GM19463 (cell line): ENCODE measurements around the gene CFAP92.

Experiments used
- ATAC-seq: cut with Tn5 transposase; IDR thresholded peaks from one replicate; pipeline ENCODE4 v1.9.1; 2021; ENCODE audit warnings: mild to moderate bottlenecking, moderate library complexity; ENCODE audit not compliant: unreplicated experiment

Gene CFAP92

GRCh38 chr3:128991355-128991895 is 2.5 kb downstream of the CFAP92 start:
- no peak for ATAC-seq

DNA sequence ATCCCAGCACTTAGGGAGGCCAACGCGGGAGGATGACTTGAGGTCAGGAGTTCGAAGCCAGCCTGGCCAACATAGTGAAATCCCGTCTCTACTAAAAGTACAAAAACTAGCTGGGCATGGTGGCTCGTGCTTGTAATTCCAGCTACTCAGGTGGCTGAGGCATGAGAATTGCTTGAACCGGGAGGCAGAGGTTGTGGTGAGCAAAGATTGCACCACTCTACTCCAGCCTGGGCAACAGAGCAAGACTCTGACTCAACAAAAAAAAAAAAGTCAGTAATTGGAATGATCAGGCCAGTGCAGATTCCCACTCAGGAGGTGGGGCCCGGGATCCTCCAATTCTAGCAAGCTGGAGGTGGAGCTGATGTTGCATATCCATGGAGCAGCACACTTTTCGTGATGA is 5.6 kb downstream of the CFAP92 start:
- ATAC-seq, result no peak

DNA sequence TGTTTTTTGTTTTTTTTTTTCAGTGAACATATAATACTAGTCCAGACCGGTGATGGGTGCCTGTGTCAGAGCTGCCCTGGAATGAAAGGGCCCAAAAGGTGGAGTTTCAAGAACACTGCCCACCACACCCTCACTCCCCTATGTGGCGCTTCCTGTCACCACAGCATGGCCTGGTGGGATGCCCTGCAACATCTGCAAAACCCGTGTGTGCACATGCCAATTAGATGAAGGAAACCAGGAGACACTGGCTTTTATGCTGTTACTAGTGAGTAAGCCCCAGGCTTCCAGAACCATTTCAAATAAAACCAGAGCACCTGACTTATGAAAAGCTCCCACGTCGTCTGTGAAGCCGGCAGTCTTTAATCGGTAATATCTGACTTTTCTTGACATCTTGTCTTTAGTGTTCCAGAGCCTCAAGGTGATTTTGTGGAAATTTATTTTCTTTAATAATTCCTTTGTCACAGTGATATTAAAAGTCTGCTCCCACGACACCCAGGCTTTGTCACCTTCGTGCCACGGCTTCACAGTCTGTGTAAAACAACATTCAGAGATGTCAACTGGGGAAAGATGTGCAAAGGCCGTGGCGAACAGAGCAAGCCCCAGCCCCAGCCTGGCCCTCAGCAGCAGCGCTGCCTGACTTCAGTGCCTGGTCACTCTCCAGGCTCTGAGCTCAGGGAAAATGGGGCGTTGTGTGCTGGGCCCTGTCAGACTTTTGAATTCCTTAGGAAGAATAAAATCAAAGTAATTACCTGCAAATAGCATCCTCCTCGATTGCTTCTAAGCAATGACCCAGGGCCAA is 6.4 kb downstream of the CFAP92 start:
- ATAC-seq, result no peak

DNA sequence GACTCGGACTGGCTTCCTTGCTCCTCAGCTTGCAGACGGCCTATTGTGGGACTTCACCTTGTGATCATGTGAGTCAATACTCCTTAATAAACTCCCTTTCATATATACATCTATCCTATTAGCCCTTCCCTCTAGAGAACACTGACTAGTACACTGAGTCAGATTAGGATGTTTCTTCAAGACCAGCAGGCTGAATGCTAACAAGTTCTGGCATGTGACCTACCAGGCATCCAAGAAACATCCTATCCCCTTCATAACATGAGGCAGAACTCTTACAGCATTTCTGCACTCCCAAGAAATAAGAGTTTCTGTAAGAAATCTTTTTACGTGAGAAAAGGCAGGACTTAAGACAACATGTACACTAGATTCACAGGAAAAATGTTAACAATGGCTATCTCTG is 9.3 kb downstream of the CFAP92 start:
- ATAC-seq, result no peak

DNA sequence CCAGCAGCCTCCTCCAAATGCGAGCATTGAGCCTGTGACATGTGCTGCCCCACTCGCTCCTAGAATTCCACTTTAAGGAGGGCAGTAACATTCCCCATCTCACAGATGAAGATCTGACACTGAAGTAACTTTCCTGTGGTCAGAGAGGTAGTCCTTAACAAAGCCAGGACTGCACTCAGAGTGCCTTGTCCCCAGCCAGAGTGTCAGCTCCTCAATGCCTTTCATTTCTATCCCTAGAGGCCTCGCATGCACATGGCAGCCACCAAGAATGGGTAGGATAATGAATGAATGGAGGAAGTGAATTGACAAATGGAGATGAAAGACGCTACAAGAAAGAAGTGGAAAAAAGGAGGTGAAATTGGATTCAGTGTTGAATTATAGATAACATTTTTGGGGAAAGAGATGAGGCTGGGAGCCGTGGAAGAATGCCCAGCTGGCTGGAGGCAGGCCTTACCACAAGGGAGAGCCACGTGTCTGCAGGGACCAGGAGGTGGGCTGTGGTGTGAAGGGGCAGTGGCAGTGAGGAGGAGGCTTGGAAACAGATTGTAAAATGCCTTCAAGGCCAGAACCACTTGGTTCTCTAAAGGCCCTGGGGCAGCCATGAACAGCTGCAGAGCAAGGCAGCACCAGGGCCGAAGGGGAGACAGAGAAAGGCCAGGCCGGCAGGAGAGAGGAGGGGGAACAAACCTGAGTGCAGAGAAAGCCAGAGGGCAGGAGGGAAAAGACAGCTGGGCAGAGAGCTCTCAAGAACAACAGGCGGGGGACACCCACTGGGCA is 10.4 kb downstream of the CFAP92 start:
- ATAC-seq, result no peak

DNA sequence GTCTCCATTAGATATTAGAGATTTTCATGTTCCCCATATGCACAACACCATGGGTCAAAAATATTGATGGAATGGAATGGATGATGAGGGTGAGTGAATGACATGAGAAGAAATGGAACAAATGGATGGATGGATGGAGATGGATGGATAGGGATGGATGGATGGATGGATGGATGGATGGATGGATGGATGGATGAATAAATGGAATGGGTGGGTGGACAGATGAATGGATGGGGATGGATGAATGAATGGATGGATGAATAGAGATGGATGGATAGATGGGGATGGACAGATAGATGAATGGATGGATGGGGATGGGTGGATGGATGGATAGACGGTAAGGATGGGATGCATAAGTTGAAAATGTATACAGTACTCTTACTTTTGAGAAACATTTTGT is 18.6 kb downstream of the CFAP92 start:
- ATAC-seq, result no peak

- no peak for ATAC-seq
Measured at GRCh38 chr3:128973988-128974564, 19.8 kb downstream of the CFAP92 start.

DNA sequence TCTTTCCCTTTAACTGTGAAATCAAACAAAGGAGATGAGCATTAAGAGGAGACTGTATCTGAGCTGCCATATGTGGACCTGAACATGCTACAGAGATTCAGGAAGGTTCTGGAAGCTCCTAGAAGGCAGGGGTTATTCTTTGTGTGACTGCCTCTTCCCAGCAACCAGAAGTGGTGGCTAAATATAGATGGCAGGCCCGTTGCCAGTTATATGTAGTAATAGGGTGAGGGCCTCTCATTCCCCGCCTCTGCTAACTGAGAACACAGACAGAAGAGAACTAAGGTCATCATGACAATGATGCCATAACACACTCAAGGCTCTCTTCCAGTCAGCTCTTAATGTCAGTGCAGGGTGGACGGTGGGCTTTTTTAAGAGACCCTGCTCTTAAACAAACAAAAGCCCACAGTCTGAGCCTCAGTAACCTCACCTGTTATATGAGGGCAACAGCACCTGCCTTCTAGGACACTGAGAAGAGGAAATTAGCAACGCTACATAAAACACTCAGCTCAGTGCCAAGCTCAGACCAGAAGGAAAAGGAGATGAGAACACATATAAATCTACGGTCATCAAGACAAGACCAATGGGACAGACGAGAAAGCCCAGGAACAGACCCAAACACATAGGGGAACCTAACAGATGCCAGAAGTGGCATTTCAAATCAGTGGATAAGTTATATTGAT is 22.3 kb downstream of the CFAP92 start:
- no peak for ATAC-seq

- ATAC-seq, result no peak
Measured at GRCh38 chr3:128970740-128971047, 23.2 kb downstream of the CFAP92 start.

DNA sequence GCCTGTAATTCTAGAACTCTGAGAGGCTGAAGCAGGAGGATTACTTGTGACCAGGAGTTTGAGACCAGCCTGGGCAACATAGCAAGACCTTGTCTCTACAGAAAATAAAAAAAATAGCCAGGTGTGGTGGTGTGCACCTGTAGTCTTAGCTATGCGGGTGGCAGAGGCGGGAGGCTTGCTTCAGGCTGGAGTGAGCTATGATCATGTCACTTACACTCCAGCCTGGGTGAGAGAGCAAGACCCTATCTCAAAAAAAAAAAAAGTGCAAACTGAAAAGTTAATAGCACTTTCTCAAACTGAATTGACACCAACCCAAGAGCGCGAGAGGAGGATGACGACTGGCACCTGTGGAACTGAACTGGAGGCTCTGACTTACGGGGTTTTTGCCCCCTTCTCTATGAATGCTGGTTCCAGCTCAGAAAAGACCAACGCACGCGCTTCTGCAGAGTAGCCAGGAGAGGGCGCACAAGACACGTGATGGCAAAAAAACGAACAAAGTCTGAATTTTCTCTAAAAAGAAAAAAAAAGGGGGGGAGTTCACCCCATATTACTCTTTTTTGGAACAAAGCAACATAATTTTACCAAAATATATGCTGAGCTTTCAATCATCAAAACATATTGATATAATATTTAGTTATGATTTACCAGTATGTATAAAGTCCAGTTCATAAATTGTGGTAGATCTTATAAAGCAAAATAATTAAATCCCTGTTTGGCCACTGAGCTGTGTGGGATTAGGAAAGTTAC is 23.7 kb downstream of the CFAP92 start:
- ATAC-seq, result no peak

- no peak for ATAC-seq
Measured at GRCh38 chr3:128967748-128968355, 26.0 kb downstream of the CFAP92 start.

DNA sequence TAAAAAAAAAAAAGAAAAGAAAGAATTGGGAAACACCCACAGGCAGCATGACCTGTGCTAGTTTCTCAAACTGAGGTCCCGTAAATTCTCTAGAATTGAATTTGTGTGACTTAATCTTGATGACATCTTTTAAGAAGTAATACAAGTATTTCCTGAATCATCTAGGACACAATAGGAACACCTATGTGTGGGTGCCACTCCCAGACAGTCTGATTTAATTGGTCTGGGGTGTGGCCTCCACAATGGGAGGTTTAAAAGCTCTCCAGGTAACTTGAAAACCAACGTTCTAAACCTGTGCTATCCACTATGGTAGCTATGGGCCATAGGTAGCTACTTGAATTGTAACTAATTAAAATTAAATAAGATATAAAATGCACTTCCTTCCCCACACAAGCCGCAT is 28.1 kb downstream of the CFAP92 start:
- no peak for ATAC-seq

GRCh38 chr3:128965280-128965679 is 28.6 kb downstream of the CFAP92 start:
- ATAC-seq, result no peak

GRCh38 chr3:128956440-128956839 is 37.4 kb downstream of the CFAP92 start:
- ATAC-seq, result no peak

DNA sequence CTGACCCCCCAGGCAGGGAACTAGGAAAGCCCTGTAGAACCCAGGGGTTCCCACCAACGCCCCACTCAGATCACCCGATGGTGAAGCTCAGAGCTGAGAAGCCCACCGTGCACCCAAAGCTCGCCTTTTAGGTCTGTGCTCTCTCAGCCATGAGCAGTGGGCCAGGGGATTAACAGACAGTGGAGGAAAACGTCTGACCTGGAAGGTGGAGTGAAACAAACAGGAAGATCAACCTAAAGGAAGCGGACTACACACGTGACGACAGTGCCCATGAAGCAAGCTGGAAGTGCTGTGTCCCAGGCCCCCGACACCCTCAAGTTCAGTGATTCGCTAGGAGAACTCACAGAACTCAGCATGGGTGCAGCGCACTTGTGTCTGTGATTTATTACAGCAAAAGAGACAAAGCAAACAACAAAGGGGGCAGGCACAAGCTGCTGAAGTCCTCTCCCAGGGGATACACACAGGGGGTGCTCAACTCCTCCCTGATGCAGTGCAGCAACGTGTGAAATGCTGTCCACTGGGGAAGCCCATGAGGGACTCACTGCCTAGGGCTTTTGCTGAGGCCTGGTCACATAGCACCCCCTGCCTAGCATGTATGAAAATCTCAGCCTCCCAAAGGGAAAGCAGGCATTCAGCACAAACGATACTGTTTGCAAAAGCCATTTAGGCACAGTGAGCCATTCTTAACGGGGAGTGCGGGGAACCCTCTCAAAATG is 43.5 kb downstream of the CFAP92 start:
- ATAC-seq, result no peak

GRCh38 chr3:128949158-128949557 is 44.7 kb downstream of the CFAP92 start:
- ATAC-seq, result no peak

- no peak for ATAC-seq
Measured at GRCh38 chr3:128946411-128946810, 47.5 kb downstream of the CFAP92 start.

DNA sequence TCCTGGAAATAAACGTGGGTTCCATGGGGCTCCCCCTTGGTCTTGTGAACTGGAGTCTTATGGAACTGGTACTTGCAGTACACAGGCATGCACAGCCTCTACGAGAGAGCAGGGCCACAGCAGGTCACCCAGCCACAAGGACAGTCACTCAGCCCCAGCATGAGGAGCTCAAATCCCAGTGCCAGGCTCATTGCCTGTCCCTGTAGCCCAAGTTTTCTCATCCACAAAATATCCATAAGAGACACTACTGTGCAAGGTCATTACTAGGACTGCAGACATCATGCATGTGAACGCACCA is 48.0 kb downstream of the CFAP92 start:
- no peak for ATAC-seq

GRCh38 chr3:128945041-128945877 is 48.6 kb downstream of the CFAP92 start:
- ATAC-seq, result no peak
